Measurements from ENCODE around the gene AGPS.

GRCh38 chr2:177394594-177394973 is 2.0 kb downstream of the AGPS start:
- TF ChIP-seq CTCF (IDR thresholded peaks at IDR 0.05) (no peak), POLR2A (IDR thresholded peaks at IDR 0.05) (no peak)
